Measurements from ENCODE around the gene LRRC19.

Gene LRRC19

GRCh38 chr9:27042476-27042875 is 37.0 kb upstream of the LRRC19 start:
- Histone ChIP-seq H3K36me3 (no peaks in the 10 kb centered on the region), H3K4me3 (ENCODE audit: low read depth, low read length) (no peak overlapping the region), H3K27me3 (no peaks in the 10 kb centered on the region), H3K9me3 (no peaks in the 10 kb centered on the region), H3K4me1 (no peaks in the 10 kb centered on the region)
- no peak for DNase-seq
- TF ChIP-seq CTCF (IDR thresholded peaks at IDR 0.05; ENCODE audit: low read depth, low read length) = no peak

- no peak overlapping the region for H3K4me3 ChIP-seq (ENCODE audit: low read depth, low read length)
- no peaks in the 10 kb centered on the region for H3K27me3 ChIP-seq
- no peak for DNase-seq
- no peaks in the 10 kb centered on the region for H3K4me1 ChIP-seq
- H3K9me3 ChIP-seq = no peaks in the 10 kb centered on the region
- H3K36me3 ChIP-seq = no peaks in the 10 kb centered on the region
- no peak for TF ChIP-seq CTCF (IDR thresholded peaks at IDR 0.05; ENCODE audit: low read depth, low read length)
Measured at GRCh38 chr9:27041746-27042145, 36.3 kb upstream of the LRRC19 start.

GRCh38 chr9:27037499-27037898 is 32.0 kb upstream of the LRRC19 start:
- no peak for TF ChIP-seq CTCF (IDR thresholded peaks at IDR 0.05; ENCODE audit: low read depth, low read length)
- no peaks in the 10 kb centered on the region for H3K4me1 ChIP-seq
- H3K4me3 ChIP-seq (ENCODE audit: low read depth, low read length) = no peak overlapping the region
- no peaks in the 10 kb centered on the region for H3K27me3 ChIP-seq
- H3K36me3 ChIP-seq = no peaks in the 10 kb centered on the region
- no peaks in the 10 kb centered on the region for H3K9me3 ChIP-seq
- DNase-seq = no peak

GRCh38 chr9:27033815-27034403 is 28.4 kb upstream of the LRRC19 start:
- peak; percentile 84 for TF ChIP-seq CTCF (IDR thresholded peaks at IDR 0.05; ENCODE audit: low read depth, low read length)
- no peaks in the 10 kb centered on the region for H3K36me3 ChIP-seq
- no peaks in the 10 kb centered on the region for H3K9me3 ChIP-seq
- DNase-seq = peak; percentile 63
- no peaks in the 10 kb centered on the region for H3K4me1 ChIP-seq
- no peaks in the 10 kb centered on the region for H3K27me3 ChIP-seq
- no peak overlapping the region for H3K4me3 ChIP-seq (ENCODE audit: low read depth, low read length)

GRCh38 chr9:27029186-27029585 is 23.7 kb upstream of the LRRC19 start:
- no peak for DNase-seq
- Histone ChIP-seq H3K4me3 (ENCODE audit: low read depth, low read length) (no peak overlapping the region), H3K9me3 (no peaks in the 10 kb centered on the region), H3K4me1 (no peaks in the 10 kb centered on the region), H3K36me3 (no peaks in the 10 kb centered on the region), H3K27me3 (no peaks in the 10 kb centered on the region)
- no peak for TF ChIP-seq CTCF (IDR thresholded peaks at IDR 0.05; ENCODE audit: low read depth, low read length)

- no peaks in the 10 kb centered on the region for H3K36me3 ChIP-seq
- H3K4me3 ChIP-seq (ENCODE audit: low read depth, low read length) = no peak overlapping the region
- TF ChIP-seq CTCF (IDR thresholded peaks at IDR 0.05; ENCODE audit: low read depth, low read length) = no peak
- no peaks in the 10 kb centered on the region for H3K9me3 ChIP-seq
- DNase-seq = no peak
- no peaks in the 10 kb centered on the region for H3K27me3 ChIP-seq
- no peaks in the 10 kb centered on the region for H3K4me1 ChIP-seq
Measured at GRCh38 chr9:27022920-27023319, 17.4 kb upstream of the LRRC19 start.

Measured in BE2C (cell line).